DOHH2 (cell line): ENCODE results near the gene CPA2.
"Not testable (repeated sequence)": the region's sequence is repeated elsewhere in the genome, so short reads cannot be mapped to it uniquely, and the experiment has no call there.

Experiments used
- H3F3A ChIP-seq: fragments of 200-600 bp; sonication (generic), shearing (Covaris generic); 2 replicates; pipeline ENCODE4 v1.6.0; 2016; ENCODE audit warnings: antibody characterized with exemption, mild to moderate bottlenecking; ENCODE audit not compliant: control insufficient read depth, insufficient read depth
- H3K27ac ChIP-seq: fragments of 200-600 bp; sonication (generic); 2 replicates; pipeline ENCODE4 v1.5.1; 2014; ENCODE audit warnings: low read depth, mild to moderate bottlenecking, low read length, moderate library complexity
- H3K27me3 ChIP-seq: fragments of 200-600 bp; sonication (generic); 2 replicates; pipeline ENCODE4 v1.6.1; 2014; ENCODE audit warnings: mild to moderate bottlenecking, low read length, mixed read lengths; ENCODE audit not compliant: control insufficient read depth
- H3K36me3 ChIP-seq: fragments of 200-600 bp; sonication (generic); 2 replicates; pipeline ENCODE4 v1.6.1; 2014; ENCODE audit warnings: mild to moderate bottlenecking, low read length, moderate library complexity, mixed read lengths; ENCODE audit not compliant: control insufficient read depth
- H3K4me1 ChIP-seq: fragments of 200-600 bp; sonication (generic); 2 replicates; pipeline ENCODE4 v1.6.1; 2014; ENCODE audit warnings: mild to moderate bottlenecking, low read length, mixed read lengths; ENCODE audit not compliant: control insufficient read depth
- H3K4me2 ChIP-seq: fragments of 200-600 bp; sonication (generic); 2 replicates; pipeline ENCODE4 v1.6.0; 2014; ENCODE audit warnings: mild to moderate bottlenecking, low read length, moderate library complexity
- H3K4me3 ChIP-seq: fragments of 200-600 bp; sonication (generic); 2 replicates; pipeline ENCODE4 v1.5.1; 2014; ENCODE audit warnings: mild to moderate bottlenecking, low read length, mixed read lengths
- H3K79me2 ChIP-seq: fragments of 200-600 bp; sonication (generic); 2 replicates; pipeline ENCODE4 v1.6.1; 2014; ENCODE audit warnings: mild to moderate bottlenecking, low read length, mixed read lengths; ENCODE audit not compliant: control insufficient read depth
- H3K9me2 ChIP-seq: fragments of 200-600 bp; sonication (generic); replicated peaks from 2 replicates; pipeline ENCODE4 v1.6.1; 2014; ENCODE audit warnings: mild to moderate bottlenecking, low read length, mixed read lengths; ENCODE audit not compliant: control insufficient read depth
- H3K9me3 ChIP-seq: fragments of 200-600 bp; sonication (generic); 2 replicates; pipeline ENCODE4 v1.6.1; 2014; ENCODE audit warnings: antibody characterized with exemption, low read length, mixed read lengths; ENCODE audit not compliant: control insufficient read depth, insufficient read depth
- H4K20me1 ChIP-seq: fragments of 200-600 bp; sonication (generic); 2 replicates; pipeline ENCODE4 v1.6.0; 2014; ENCODE audit warnings: low read depth, mild to moderate bottlenecking, antibody characterized with exemption, low read length, moderate library complexity; ENCODE audit not compliant: control insufficient read depth, insufficient read depth
- EZH2phosphoT487 ChIP-seq: fragments of 200-600 bp; sonication (generic); IDR thresholded peaks from 2 replicates; pipeline ENCODE4 v1.6.1; 2017; ENCODE audit warnings: borderline replicate concordance, mild to moderate bottlenecking, antibody characterized with exemption, low read length, moderate library complexity, mixed read lengths
- TF ChIP-seq, protein P1 (sequence below): fragments of 200-600 bp; sonication (generic); IDR thresholded peaks from one replicate; pipeline ENCODE4 v1.5.1; 2014; ENCODE audit warnings: antibody characterized with exemption, mild to moderate bottlenecking, low read depth, low read length; ENCODE audit not compliant: poor library complexity, severe bottlenecking

CPA2 gene

GRCh38 chr7:130231792-130232191 lies 34.9 kb upstream of the CPA2 start:
- peaks cover 7% of the 10 kb centered on the region for H3K27me3 ChIP-seq
- no peaks in the 10 kb centered on the region for H3K4me1 ChIP-seq
- no peaks in the 10 kb centered on the region for H3F3A ChIP-seq
- no peak overlapping the region for H3K27ac ChIP-seq
- TF ChIP-seq, protein P1, sequence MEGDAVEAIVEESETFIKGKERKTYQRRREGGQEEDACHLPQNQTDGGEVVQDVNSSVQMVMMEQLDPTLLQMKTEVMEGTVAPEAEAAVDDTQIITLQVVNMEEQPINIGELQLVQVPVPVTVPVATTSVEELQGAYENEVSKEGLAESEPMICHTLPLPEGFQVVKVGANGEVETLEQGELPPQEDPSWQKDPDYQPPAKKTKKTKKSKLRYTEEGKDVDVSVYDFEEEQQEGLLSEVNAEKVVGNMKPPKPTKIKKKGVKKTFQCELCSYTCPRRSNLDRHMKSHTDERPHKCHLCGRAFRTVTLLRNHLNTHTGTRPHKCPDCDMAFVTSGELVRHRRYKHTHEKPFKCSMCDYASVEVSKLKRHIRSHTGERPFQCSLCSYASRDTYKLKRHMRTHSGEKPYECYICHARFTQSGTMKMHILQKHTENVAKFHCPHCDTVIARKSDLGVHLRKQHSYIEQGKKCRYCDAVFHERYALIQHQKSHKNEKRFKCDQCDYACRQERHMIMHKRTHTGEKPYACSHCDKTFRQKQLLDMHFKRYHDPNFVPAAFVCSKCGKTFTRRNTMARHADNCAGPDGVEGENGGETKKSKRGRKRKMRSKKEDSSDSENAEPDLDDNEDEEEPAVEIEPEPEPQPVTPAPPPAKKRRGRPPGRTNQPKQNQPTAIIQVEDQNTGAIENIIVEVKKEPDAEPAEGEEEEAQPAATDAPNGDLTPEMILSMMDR, result no peak
- no peak for TF ChIP-seq EZH2phosphoT487
- H3K4me3 ChIP-seq, result no peak overlapping the region
- H3K79me2 ChIP-seq, result no peaks in the 10 kb centered on the region
- no peaks in the 10 kb centered on the region for H4K20me1 ChIP-seq
- no peaks in the 10 kb centered on the region for H3K36me3 ChIP-seq
- H3K4me2 ChIP-seq, result no peak overlapping the region
- 0 out of 2 replicates have a peak, but pooled peaks cover 4% of the 10 kb centered on the region for H3K9me3 ChIP-seq
- no peaks in the 10 kb centered on the region for H3K9me2 ChIP-seq

DNA sequence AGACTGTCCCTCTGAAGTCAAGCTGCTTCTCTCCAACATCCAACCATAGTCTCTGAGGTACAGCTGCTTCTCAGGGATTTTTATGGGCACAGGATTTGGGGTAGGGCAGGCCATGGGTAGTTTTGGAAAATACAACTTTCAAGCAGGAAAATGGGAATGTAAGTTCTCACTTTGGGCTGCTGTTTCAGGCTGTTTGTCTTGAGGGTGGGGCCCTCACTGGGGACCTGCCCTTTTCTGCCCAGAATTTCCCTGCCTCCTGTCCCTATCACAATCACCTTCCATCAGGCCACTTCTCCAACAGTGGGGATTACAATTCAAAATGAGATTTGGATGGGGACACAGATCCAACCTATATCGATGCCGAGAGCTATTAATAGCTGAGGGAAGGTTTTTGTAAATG lies 34.5 kb upstream of the CPA2 start:
- H3K4me3 ChIP-seq, result no peak overlapping the region
- no peaks in the 10 kb centered on the region for H3K9me2 ChIP-seq
- no peaks in the 10 kb centered on the region for H3K79me2 ChIP-seq
- H4K20me1 ChIP-seq, result no peaks in the 10 kb centered on the region
- peaks cover 11% of the 10 kb centered on the region for H3K27me3 ChIP-seq
- no peak overlapping the region for H3K4me2 ChIP-seq
- H3F3A ChIP-seq, result no peaks in the 10 kb centered on the region
- no peaks in the 10 kb centered on the region for H3K36me3 ChIP-seq
- H3K9me3 ChIP-seq, result 0 out of 2 replicates have a peak, but pooled peaks cover 4% of the 10 kb centered on the region
- H3K4me1 ChIP-seq, result no peaks in the 10 kb centered on the region
- no peak overlapping the region for H3K27ac ChIP-seq
- TF ChIP-seq, protein P1, result no peak
- TF ChIP-seq EZH2phosphoT487, result no peak

- TF ChIP-seq EZH2phosphoT487, result no peak
- TF ChIP-seq, protein P1, result no peak
- Histone ChIP-seq H3K27ac (no peak overlapping the region), H4K20me1 (no peaks in the 10 kb centered on the region)
Observed at GRCh38 chr7:130234078-130234477, 32.6 kb upstream of the CPA2 start.

DNA sequence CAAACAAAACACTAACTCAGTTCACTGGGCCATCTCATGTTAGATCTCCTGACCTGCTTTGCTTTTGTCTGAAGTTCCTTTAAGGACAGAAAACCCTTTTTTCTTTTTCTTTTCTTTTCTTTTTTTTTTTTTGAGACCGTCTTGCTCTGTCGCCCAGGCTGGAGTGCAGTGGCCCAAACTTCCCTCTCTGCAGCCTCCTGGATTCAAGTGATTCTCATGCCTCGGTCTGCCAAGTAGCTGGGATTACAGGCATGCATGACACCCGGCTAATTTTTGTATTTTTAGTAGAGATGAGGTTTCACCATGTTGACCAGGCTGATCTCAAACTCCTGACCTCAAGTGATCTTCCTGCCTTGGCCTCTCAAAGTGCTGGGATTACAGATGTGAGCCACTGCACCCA lies 30.3 kb upstream of the CPA2 start:
- H3K4me2 ChIP-seq, H3K4me3 ChIP-seq, H3K9me2 ChIP-seq, H4K20me1 ChIP-seq, H3K27ac ChIP-seq, H3K79me2 ChIP-seq, H3F3A ChIP-seq, H3K9me3 ChIP-seq, H3K36me3 ChIP-seq, H3K4me1 ChIP-seq: not testable (repeated sequence)
- H3K27me3 ChIP-seq, result peaks cover 14% of the 10 kb centered on the region

More at GRCh38 chr7:130234078-130234477, 32.6 kb upstream of the CPA2 start:
- no peak overlapping the region for H3K4me3 ChIP-seq
- H3K79me2 ChIP-seq, result no peaks in the 10 kb centered on the region
- H3K9me3 ChIP-seq, result 0 out of 2 replicates have a peak, but pooled peaks cover 4% of the 10 kb centered on the region
- no peaks in the 10 kb centered on the region for H3K9me2 ChIP-seq
- no peak overlapping the region for H3K4me2 ChIP-seq
- peaks cover 14% of the 10 kb centered on the region for H3K27me3 ChIP-seq
- H3K36me3 ChIP-seq, result no peaks in the 10 kb centered on the region
- H3K4me1 ChIP-seq, result no peaks in the 10 kb centered on the region
- H3F3A ChIP-seq, result no peaks in the 10 kb centered on the region
